ENCODE results near the gene ANTXR2.

DNA sequence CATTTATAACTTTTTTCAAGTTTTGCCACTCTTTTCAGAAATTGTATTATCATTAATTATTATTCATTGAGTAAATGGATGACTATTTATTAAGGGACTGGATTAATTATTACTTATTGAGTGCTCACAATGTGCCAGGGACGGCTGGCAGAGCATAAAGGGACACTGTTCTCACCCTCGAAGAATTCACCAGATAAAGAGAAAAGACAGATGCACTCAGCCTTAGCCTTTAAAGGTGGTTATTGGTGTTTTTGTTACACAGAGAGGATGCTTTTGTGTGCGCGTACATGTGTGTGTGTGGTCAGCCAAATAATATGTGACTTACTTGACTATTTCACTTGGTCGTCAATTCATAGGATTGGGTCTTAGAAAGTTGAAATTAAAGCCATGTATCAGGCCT, 187.0 kb downstream of the ANTXR2 start:
- TF ChIP-seq, protein P1, sequence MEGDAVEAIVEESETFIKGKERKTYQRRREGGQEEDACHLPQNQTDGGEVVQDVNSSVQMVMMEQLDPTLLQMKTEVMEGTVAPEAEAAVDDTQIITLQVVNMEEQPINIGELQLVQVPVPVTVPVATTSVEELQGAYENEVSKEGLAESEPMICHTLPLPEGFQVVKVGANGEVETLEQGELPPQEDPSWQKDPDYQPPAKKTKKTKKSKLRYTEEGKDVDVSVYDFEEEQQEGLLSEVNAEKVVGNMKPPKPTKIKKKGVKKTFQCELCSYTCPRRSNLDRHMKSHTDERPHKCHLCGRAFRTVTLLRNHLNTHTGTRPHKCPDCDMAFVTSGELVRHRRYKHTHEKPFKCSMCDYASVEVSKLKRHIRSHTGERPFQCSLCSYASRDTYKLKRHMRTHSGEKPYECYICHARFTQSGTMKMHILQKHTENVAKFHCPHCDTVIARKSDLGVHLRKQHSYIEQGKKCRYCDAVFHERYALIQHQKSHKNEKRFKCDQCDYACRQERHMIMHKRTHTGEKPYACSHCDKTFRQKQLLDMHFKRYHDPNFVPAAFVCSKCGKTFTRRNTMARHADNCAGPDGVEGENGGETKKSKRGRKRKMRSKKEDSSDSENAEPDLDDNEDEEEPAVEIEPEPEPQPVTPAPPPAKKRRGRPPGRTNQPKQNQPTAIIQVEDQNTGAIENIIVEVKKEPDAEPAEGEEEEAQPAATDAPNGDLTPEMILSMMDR (IDR thresholded peaks at IDR 0.05): no peak
- TF ChIP-seq ZFX (IDR thresholded peaks at IDR 0.05; ENCODE audit: borderline replicate concordance): no peak

Measured in 22Rv1 (cell line).